PC-9 (cell line): ENCODE results near the gene CMTM5. TPM values are rescaled to one million over a fixed set of nuclear protein-coding genes. Genes with fewer than 3 reads are reported as not detected.

Experiments used
- BruUV-seq: library from RNA; stranded (reverse); fragments of 400-500 nt; replicated peaks from 2 replicates; lab custom pipeline; 2021; lab: Mats Ljungman, UMichigan
- CTCF ChIA-PET: fragments of 300-600 bp; sonication (Branson Sonifier 250); formaldehyde crosslinking; loops from one replicate; lab custom pipeline; 2022; ENCODE audit warnings: antibody characterized with exemption; lab: Charles Lee
- POLR2A ChIA-PET: fragments of 300-600 bp; sonication (Branson Sonifier 250); formaldehyde crosslinking; loops from one replicate; lab custom pipeline; 2022; ENCODE audit warnings: antibody characterized with exemption; ENCODE audit not compliant: unreplicated experiment; lab: Charles Lee
- DNase-seq, 2 experiments: peaks; one replicate each; pipeline versions ENCODE4 v3.0.0 to v3.0.0-alpha.2; 2015 to 2022; ENCODE audit warnings: mixed read lengths in 1 of 2
- H2AFZ ChIP-seq: fragments of 200-600 bp; sonication (generic); 2 replicates; pipeline ENCODE4 v1.8.1; 2017; ENCODE audit warnings: antibody characterized with exemption
- H3F3A ChIP-seq: fragments of 200-600 bp; sonication (generic); 2 replicates; pipeline ENCODE4 v1.8.1; 2017; ENCODE audit warnings: antibody characterized with exemption, mild to moderate bottlenecking, low read depth; ENCODE audit not compliant: insufficient read depth
- H3K27ac ChIP-seq: fragments of 200-600 bp; sonication (generic); 2 replicates; pipeline ENCODE4 v1.6.1; 2016; ENCODE audit warnings: mixed run types
- H3K27me3 ChIP-seq: fragments of 200-600 bp; sonication (generic); 2 replicates; pipeline ENCODE4 v1.6.1; 2016; ENCODE audit warnings: low read depth, mixed run types; ENCODE audit not compliant: insufficient read depth
- H3K36me3 ChIP-seq: fragments of 200-600 bp; sonication (generic); 2 replicates; pipeline ENCODE4 v1.6.1; 2016; ENCODE audit warnings: low read depth, mixed run types
- H3K4me1 ChIP-seq: fragments of 200-600 bp; sonication (generic); replicated peaks from 2 replicates; pipeline ENCODE4 v1.6.1; 2016; ENCODE audit warnings: mixed run types; ENCODE audit not compliant: insufficient read depth
- H3K4me2 ChIP-seq: fragments of 200-600 bp; sonication (generic); 2 replicates; pipeline ENCODE4 v1.6.1; 2017; ENCODE audit warnings: mixed run types
- H3K4me3 ChIP-seq: fragments of 200-600 bp; sonication (generic); 2 replicates; pipeline ENCODE4 v1.6.1; 2016; ENCODE audit warnings: mixed run types
- H3K79me2 ChIP-seq: fragments of 200-600 bp; sonication (generic); 2 replicates; pipeline ENCODE4 v1.6.1; 2017; ENCODE audit warnings: low read depth, mixed run types
- H3K9me2 ChIP-seq: fragments of 200-600 bp; sonication (generic); 2 replicates; pipeline ENCODE4 v1.8.1; 2017; ENCODE audit warnings: mild to moderate bottlenecking; ENCODE audit not compliant: insufficient read depth
- H3K9me3 ChIP-seq: fragments of 200-600 bp; sonication (generic); 2 replicates; pipeline ENCODE4 v1.8.1; 2016; ENCODE audit warnings: low read depth; ENCODE audit not compliant: insufficient read depth
- H4K20me1 ChIP-seq: fragments of 200-600 bp; sonication (generic); 2 replicates; pipeline ENCODE4 v1.8.1; 2017; ENCODE audit not compliant: insufficient read depth
- CTCF ChIP-seq: fragments of 200-600 bp; sonication (generic); conservative IDR thresholded peaks from 2 replicates; pipeline ENCODE4 v1.6.1; 2017; ENCODE audit warnings: mixed run types, antibody characterized with exemption, mild to moderate bottlenecking, moderate library complexity
- EZH2 ChIP-seq: fragments of 200-600 bp; sonication (generic); IDR thresholded peaks from 2 replicates; pipeline ENCODE4 v1.8.0; 2017; ENCODE audit warnings: antibody characterized with exemption, low read depth
- intact Hi-C: fragments of 100-400 bp; cut with micrococcal nuclease; formaldehyde crosslinking; loops from one replicate; pipeline ENCODE4 v1.10.0; 2022; ENCODE audit not compliant: unreplicated experiment
- total RNA-seq: library from RNA; stranded (reverse); gene quantifications from 2 replicates; pipeline ENCODE4 v1.2.3, GENCODE V29; 2021

CMTM5 gene
- total RNA-seq, 1 experiment from 2014 or later, result not detected

- no peaks in the 10 kb centered on the region for H3K4me1 ChIP-seq
- no TSS peak for BruUV-seq
- intact Hi-C loops, result no loop called here
- H3K4me3 ChIP-seq, result no peak overlapping the region
- no peak for TF ChIP-seq CTCF
- TF ChIP-seq EZH2, result no peak
- no peak overlapping the region for H3K4me2 ChIP-seq
- no peak overlapping the region for H3K27ac ChIP-seq
- no peak overlapping the region for H2AFZ ChIP-seq
- H3F3A ChIP-seq, result no peaks in the 10 kb centered on the region
- CTCF ChIA-PET, result no interaction called here
- no peaks in the 10 kb centered on the region for H4K20me1 ChIP-seq
- no peaks in the 10 kb centered on the region for H3K79me2 ChIP-seq
- H3K27me3 ChIP-seq, result peaks cover 64% of the 10 kb centered on the region
- POLR2A ChIA-PET, result no interaction called here
- H3K9me3 ChIP-seq, result no peaks in the 10 kb centered on the region
- H3K9me2 ChIP-seq, result no peaks in the 10 kb centered on the region
- DNase-seq, result no peak
- H3K36me3 ChIP-seq, result no peaks in the 10 kb centered on the region
Measured at GRCh38 chr14:23362200-23362599, 14.6 kb upstream of the CMTM5 start.

- intact Hi-C loops, result no loop called here
- CTCF ChIA-PET, result no interaction called here
- BruUV-seq, result no TSS peak
- Histone ChIP-seq H3K9me2 (no peaks in the 10 kb centered on the region), H3F3A (no peaks in the 10 kb centered on the region), H3K4me3 (no peak overlapping the region), H4K20me1 (no peaks in the 10 kb centered on the region), H2AFZ (no peak overlapping the region), H3K4me2 (no peak overlapping the region), H3K27me3 (peaks cover 51% of the 10 kb centered on the region), H3K27ac (no peak overlapping the region), H3K4me1 (no peaks in the 10 kb centered on the region), H3K9me3 (no peaks in the 10 kb centered on the region), H3K36me3 (no peaks in the 10 kb centered on the region), H3K79me2 (no peaks in the 10 kb centered on the region)
- DNase-seq, result no peak
- POLR2A ChIA-PET, result no interaction called here
- TF ChIP-seq EZH2, result no peak
- TF ChIP-seq CTCF, result no peak
Measured at GRCh38 chr14:23364164-23365035, 12.4 kb upstream of the CMTM5 start.

DNA sequence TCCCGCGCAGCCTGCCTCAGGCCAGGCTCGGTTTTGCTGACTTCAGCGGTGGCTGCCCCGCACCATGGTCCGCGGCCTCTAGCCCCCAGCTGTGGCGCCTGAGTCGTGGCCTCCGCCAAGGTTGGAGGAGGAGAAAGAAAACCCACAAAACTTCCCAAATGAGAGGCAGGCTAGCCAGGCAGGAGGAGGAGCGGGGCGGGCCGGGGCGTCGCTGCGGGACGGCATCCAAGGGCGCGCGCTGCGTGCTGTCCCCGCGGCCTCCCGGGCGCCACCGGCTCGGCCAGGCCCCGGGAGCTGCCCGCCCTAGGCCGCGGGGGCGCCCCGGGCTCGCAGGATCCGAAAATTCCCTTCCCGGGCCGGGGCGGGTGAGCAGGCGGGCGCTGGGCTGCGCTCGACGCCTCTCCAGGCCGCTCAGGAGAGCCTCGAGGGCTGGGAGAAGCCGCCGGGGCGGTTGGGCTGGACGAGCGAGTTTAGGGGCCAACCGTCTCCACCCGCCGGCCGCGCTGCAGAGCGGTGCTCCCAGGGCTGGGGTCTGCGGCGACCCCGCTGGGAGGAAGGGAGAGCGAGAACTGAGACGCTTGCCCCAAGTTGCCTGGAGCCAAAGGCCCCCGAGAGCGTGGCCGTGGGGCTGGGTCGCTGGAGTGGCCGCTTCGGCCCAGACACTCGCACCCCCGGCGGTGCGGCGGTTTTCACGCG lies 11.7 kb upstream of the CMTM5 start, which contains the start of gene EFS:
Gene EFS (minus strand): TSS at position 137 of the 696 bp plus-strand sequence. CDS start 147 bp downstream, outside the sequence.
- no peaks in the 10 kb centered on the region for H4K20me1 ChIP-seq
- no peaks in the 10 kb centered on the region for H3K4me1 ChIP-seq
- H3K27ac ChIP-seq, result no peak within 1 kb of the TSS
- no peaks in the 10 kb centered on the region for H3K79me2 ChIP-seq
- H3K9me3 ChIP-seq, result no peaks in the 10 kb centered on the region
- BruUV-seq, result no TSS peak
- POLR2A ChIA-PET, result no interaction called here
- no peak for TF ChIP-seq EZH2
- TF ChIP-seq CTCF, result no peak
- H3K4me2 ChIP-seq, result no peak within 1 kb of the TSS
- no peak within 1 kb of the TSS for H2AFZ ChIP-seq
- peaks cover 47% of the 10 kb centered on the region for H3K27me3 ChIP-seq
- no peak within 1 kb of the TSS for H3K4me3 ChIP-seq
- H3K36me3 ChIP-seq, result no peaks in the 10 kb centered on the region
- DNase-seq, result peak in 1 of 2 experiments; percentile 26
- H3K9me2 ChIP-seq, result no peaks in the 10 kb centered on the region
- H3F3A ChIP-seq, result no peaks in the 10 kb centered on the region
- intact Hi-C loops, result no loop called here
- CTCF ChIA-PET, result no interaction called here
